Measurements from ENCODE around the gene SEM1.
"Not testable (repeated sequence)": the region's sequence is repeated elsewhere in the genome, so short reads cannot be mapped to it uniquely, and the experiment has no call there.

SEM1 gene

GRCh38 chr7:96709381-96710228 is at the start of gene SEM1:
Gene SEM1 (minus strand): TSS chr7:96709846. CDS start chr7:96709763, 83 bp downstream.
- peak; percentile 84 for DNase-seq

GRCh38 chr7:96757880-96758279 is 48.2 kb upstream of the SEM1 start:
- not testable (repeated sequence) for DNase-seq

GRCh38 chr7:96747418-96747940 is 37.8 kb upstream of the SEM1 start:
- no peak for DNase-seq

- no peak for DNase-seq
Observed at GRCh38 chr7:96740130-96740529, 30.5 kb upstream of the SEM1 start.

GRCh38 chr7:96739609-96740008 is 30.0 kb upstream of the SEM1 start:
- no peak for DNase-seq

GRCh38 chr7:96739167-96739566 is 29.5 kb upstream of the SEM1 start:
- DNase-seq, result no peak

- DNase-seq, result no peak
Observed at GRCh38 chr7:96738705-96739104, 29.1 kb upstream of the SEM1 start.

GRCh38 chr7:96737545-96738050 is 28.0 kb upstream of the SEM1 start:
- DNase-seq, result no peak

GRCh38 chr7:96734343-96734742 is 24.7 kb upstream of the SEM1 start:
- no peak for DNase-seq

GRCh38 chr7:96729820-96730219 is 20.2 kb upstream of the SEM1 start:
- DNase-seq, result peak; percentile 29

GRCh38 chr7:96728139-96728538 is 18.5 kb upstream of the SEM1 start:
- no peak for DNase-seq

GRCh38 chr7:96727534-96728088 is 18.0 kb upstream of the SEM1 start:
- no peak for DNase-seq

- DNase-seq, result no peak
Observed at GRCh38 chr7:96723622-96724021, 14.0 kb upstream of the SEM1 start.

GRCh38 chr7:96722928-96723327 is 13.3 kb upstream of the SEM1 start:
- not testable (repeated sequence) for DNase-seq

GRCh38 chr7:96720843-96721242 is 11.2 kb upstream of the SEM1 start:
- no peak for DNase-seq

- DNase-seq, result peak; percentile 32
Observed at GRCh38 chr7:96719164-96719563, 9.5 kb upstream of the SEM1 start.

GRCh38 chr7:96718107-96719003 is 8.7 kb upstream of the SEM1 start:
- DNase-seq, result no peak

GRCh38 chr7:96713037-96713436 is 3.4 kb upstream of the SEM1 start:
- no peak for DNase-seq

- no peak for DNase-seq
Observed at GRCh38 chr7:96710544-96710943, 898 bp upstream of the SEM1 start.

GRCh38 chr7:96708872-96709271 is 774 bp downstream of the SEM1 start:
- DNase-seq, result no peak

GRCh38 chr7:96707901-96708774 is 1.5 kb downstream of the SEM1 start:
- no peak for DNase-seq

- no peak for DNase-seq
Observed at GRCh38 chr7:96701258-96701657, 8.4 kb downstream of the SEM1 start.

Measured in DMS153 (cell line).